Measurements from ENCODE around the gene MTCL1. TPM values are rescaled to one million over a fixed set of nuclear protein-coding genes. Genes with fewer than 3 reads are reported as not detected.

MTCL1 gene
- total RNA-seq, 1 donor from 2014 or later, result 54.4 TPM

GRCh38 chr18:8773980-8774379, 68.6 kb downstream of the MTCL1 start:
- H3K27ac Mint-ChIP-seq (ENCODE audit: unreplicated experiment), result no peak overlapping the region
- DNase-seq (ENCODE audit: low spot score), result no peak
- no peaks in the 10 kb centered on the region for H3K27me3 Mint-ChIP-seq (ENCODE audit: low read depth)
- H3K9me3 Mint-ChIP-seq (ENCODE audit: low read depth), result no peaks in the 10 kb centered on the region
- H3K36me3 Mint-ChIP-seq (ENCODE audit: low read depth), result peaks cover 2% of the 10 kb centered on the region
- no peak overlapping the region for H3K4me3 Mint-ChIP-seq (ENCODE audit: unreplicated experiment)
- peaks cover 13% of the 10 kb centered on the region for H3K4me1 Mint-ChIP-seq (ENCODE audit: low read depth)
- no peak for TF ChIP-seq CTCF (IDR thresholded peaks at IDR 0.05)

- DNase-seq (ENCODE audit: low spot score), result no peak
- Mint-ChIP-seq H3K4me3 (ENCODE audit: unreplicated experiment) (no peak overlapping the region), H3K27ac (ENCODE audit: unreplicated experiment) (no peak overlapping the region)
These were observed 70.9 kb downstream of the MTCL1 start for GRCh38 chr18:8776013-8776943.

GRCh38 chr18:8777846-8778245, 72.5 kb downstream of the MTCL1 start:
- Mint-ChIP-seq H3K4me1 (ENCODE audit: low read depth) (peaks cover 19% of the 10 kb centered on the region), H3K9me3 (ENCODE audit: low read depth) (no peaks in the 10 kb centered on the region), H3K4me3 (ENCODE audit: unreplicated experiment) (no peak overlapping the region), H3K27me3 (ENCODE audit: low read depth) (no peaks in the 10 kb centered on the region), H3K27ac (ENCODE audit: unreplicated experiment) (no peak overlapping the region), H3K36me3 (ENCODE audit: low read depth) (peaks cover 13% of the 10 kb centered on the region)
- no peak for DNase-seq (ENCODE audit: low spot score)
- TF ChIP-seq CTCF (IDR thresholded peaks at IDR 0.05), result no peak

More at GRCh38 chr18:8776013-8776943, 70.9 kb downstream of the MTCL1 start:
- Mint-ChIP-seq H3K4me1 (ENCODE audit: low read depth) (peaks cover 19% of the 10 kb centered on the region), H3K36me3 (ENCODE audit: low read depth) (peaks cover 11% of the 10 kb centered on the region), H3K27me3 (ENCODE audit: low read depth) (no peaks in the 10 kb centered on the region), H3K9me3 (ENCODE audit: low read depth) (no peaks in the 10 kb centered on the region)
- TF ChIP-seq CTCF (IDR thresholded peaks at IDR 0.05), result no peak

- H3K9me3 Mint-ChIP-seq (ENCODE audit: low read depth), result no peaks in the 10 kb centered on the region
- no peak overlapping the region for H3K27ac Mint-ChIP-seq (ENCODE audit: unreplicated experiment)
- H3K4me1 Mint-ChIP-seq (ENCODE audit: low read depth), result peaks cover 19% of the 10 kb centered on the region
- TF ChIP-seq CTCF (IDR thresholded peaks at IDR 0.05), result no peak
- no peak for DNase-seq (ENCODE audit: low spot score)
- H3K27me3 Mint-ChIP-seq (ENCODE audit: low read depth), result no peaks in the 10 kb centered on the region
- H3K36me3 Mint-ChIP-seq (ENCODE audit: low read depth), result peaks cover 15% of the 10 kb centered on the region
- H3K4me3 Mint-ChIP-seq (ENCODE audit: unreplicated experiment), result no peak overlapping the region
These were observed 73.0 kb downstream of the MTCL1 start for GRCh38 chr18:8778386-8778785.

- H3K9me3 Mint-ChIP-seq (ENCODE audit: low read depth), result no peaks in the 10 kb centered on the region
- no peaks in the 10 kb centered on the region for H3K27me3 Mint-ChIP-seq (ENCODE audit: low read depth)
- no peak for TF ChIP-seq CTCF (IDR thresholded peaks at IDR 0.05)
- DNase-seq (ENCODE audit: low spot score), result no peak
- H3K4me3 Mint-ChIP-seq (ENCODE audit: unreplicated experiment), result no peak overlapping the region
- H3K4me1 Mint-ChIP-seq (ENCODE audit: low read depth), result peaks cover 19% of the 10 kb centered on the region
- peaks cover 19% of the 10 kb centered on the region for H3K36me3 Mint-ChIP-seq (ENCODE audit: low read depth)
- no peak overlapping the region for H3K27ac Mint-ChIP-seq (ENCODE audit: unreplicated experiment)
These were observed 73.5 kb downstream of the MTCL1 start for GRCh38 chr18:8778824-8779223.

Data from chondrocyte (in vitro differentiated cells).